H1 (cell line): Measurements from ENCODE around the gene FBXO17. TPM values are rescaled to one million over a fixed set of nuclear protein-coding genes. Genes with fewer than 3 reads are reported as not detected.

Experiments used
- CHD1 ChIP-seq: IDR thresholded peaks from 2 replicates; pipeline ENCODE4 v1.6.1; 2012; ENCODE audit warnings: low read depth, low read length, improper control_type of control experiment
- KDM5A ChIP-seq: fragments of 200-600 bp; IDR thresholded peaks from 2 replicates; pipeline ENCODE4 v1.7.1; 2012; ENCODE audit warnings: mild to moderate bottlenecking, low read length, inconsistent platforms, mixed read lengths
- RAD21 ChIP-seq, 2 experiments: IDR thresholded peaks in 1 of 2; conservative IDR thresholded peaks in 1 of 2; 2 replicates each; pipeline ENCODE4 v1.6.1; 2011; ENCODE audit warnings: low read depth in 2 of 2, low read length in 2 of 2, improper control_type of control experiment in 1 of 2, inconsistent platforms in 1 of 2, mild to moderate bottlenecking in 1 of 2, moderate library complexity in 1 of 2
- RFX5 ChIP-seq: IDR thresholded peaks from 2 replicates; pipeline ENCODE4 v1.6.1; 2011; ENCODE audit warnings: low read depth, low read length, improper control_type of control experiment, borderline replicate concordance
- SIN3A ChIP-seq, 2 experiments: IDR thresholded peaks in 1 of 2; conservative IDR thresholded peaks in 1 of 2; 2 replicates each; pipeline ENCODE4 v1.6.1; 2011 to 2012; ENCODE audit warnings: low read length in 2 of 2, improper control_type of control experiment in 1 of 2, low read depth in 1 of 2, mild to moderate bottlenecking in 1 of 2
- TCF12 ChIP-seq: IDR thresholded peaks from 2 replicates; pipeline ENCODE4 v1.6.1; 2011; ENCODE audit warnings: low read depth, mild to moderate bottlenecking, low read length
- polyA plus RNA-seq, 7 experiments: library from polyadenylated mRNA; depleted of rRNA in 3 of 7; stranded (reverse) in 5 of 7; unstranded in 2 of 7; fragments of >200 nt in 5 of 7; fragments of 200-250 nt in 2 of 7; gene quantifications; 1 replicate in 5 of 7; 2 replicates in 1 of 7; 4 replicates in 1 of 7; pipeline versions ENCODE4 v1.2.1 to v1.2.3, GENCODE V29; 2011 to 2013; ENCODE audit warnings: missing spikeins in 2 of 7, mixed read lengths in 2 of 7
- total RNA-seq: library from RNA; stranded (reverse); fragmentation: NEBNext Ultra II Directional; extraction: Animal tissue kit (Norgen Biotek cat#: 25700); gene quantifications from 2 replicates; pipeline ENCODE4 v1.2.1, GENCODE V29; 2021
- TF ChIP-seq, protein P1 (sequence below): IDR thresholded peaks from 2 replicates; pipeline ENCODE4 v1.6.1; 2012; ENCODE audit warnings: low read length, inconsistent platforms

The FBXO17 gene
- total and polyA plus RNA-seq, 2 of the 8 experiments (the other 6 are each of a cell fraction or from before 2014, with no cell fraction given) = 11.7 to 15.3 TPM

DNA sequence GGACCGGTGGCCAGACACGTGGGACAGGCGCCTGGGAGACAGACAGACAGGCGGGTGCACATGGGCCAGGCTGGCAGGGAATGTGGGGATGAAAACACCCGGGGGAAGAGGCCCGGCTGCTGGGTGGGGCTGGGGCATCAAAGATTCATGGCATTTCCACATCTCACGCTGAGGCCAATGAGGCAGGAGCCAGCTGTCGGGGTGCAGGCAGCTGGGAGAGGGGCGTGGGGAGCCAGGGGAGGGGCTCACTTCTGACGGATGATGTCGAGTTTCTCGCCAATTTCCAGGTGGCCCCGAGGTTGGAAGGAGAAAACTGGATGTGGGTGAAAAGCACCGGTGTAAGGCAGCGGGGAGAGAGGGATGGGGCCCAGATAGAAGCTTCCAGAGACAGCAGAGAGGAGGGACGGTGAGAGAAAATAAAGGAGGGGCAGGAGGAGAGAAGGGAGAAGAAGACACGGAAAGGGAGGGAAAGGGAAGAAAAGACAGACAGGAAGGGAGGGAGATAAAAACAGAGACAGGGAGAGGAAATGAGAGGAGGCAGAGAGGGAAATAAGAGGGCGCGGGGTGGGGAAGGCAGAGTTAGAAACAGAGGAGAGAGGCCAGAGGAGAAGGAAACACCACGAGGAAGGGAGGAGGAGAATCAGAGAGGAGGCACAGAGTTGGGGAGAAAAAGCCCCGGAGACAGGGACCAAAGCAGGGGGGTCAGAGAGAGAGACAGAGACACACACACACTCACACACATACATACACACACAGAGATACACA lies 55.5 kb downstream of the FBXO17 start (continued):
- TF ChIP-seq RFX5 (no peak), KDM5A (no peak), CHD1 (no peak), SIN3A (conservative IDR thresholded peaks at IDR 0.05 in 1 of 2, IDR thresholded peaks at IDR 0.05 in 1 of 2; ENCODE audit: low read depth in 1 of 2, low read length in 2 of 2) (no peak), TCF12 (no peak), RAD21 (IDR thresholded peaks at IDR 0.05 in 1 of 2, conservative IDR thresholded peaks at IDR 0.05 in 1 of 2; ENCODE audit: low read depth in 2 of 2, low read length in 2 of 2) (no peak)
- TF ChIP-seq, protein P1, sequence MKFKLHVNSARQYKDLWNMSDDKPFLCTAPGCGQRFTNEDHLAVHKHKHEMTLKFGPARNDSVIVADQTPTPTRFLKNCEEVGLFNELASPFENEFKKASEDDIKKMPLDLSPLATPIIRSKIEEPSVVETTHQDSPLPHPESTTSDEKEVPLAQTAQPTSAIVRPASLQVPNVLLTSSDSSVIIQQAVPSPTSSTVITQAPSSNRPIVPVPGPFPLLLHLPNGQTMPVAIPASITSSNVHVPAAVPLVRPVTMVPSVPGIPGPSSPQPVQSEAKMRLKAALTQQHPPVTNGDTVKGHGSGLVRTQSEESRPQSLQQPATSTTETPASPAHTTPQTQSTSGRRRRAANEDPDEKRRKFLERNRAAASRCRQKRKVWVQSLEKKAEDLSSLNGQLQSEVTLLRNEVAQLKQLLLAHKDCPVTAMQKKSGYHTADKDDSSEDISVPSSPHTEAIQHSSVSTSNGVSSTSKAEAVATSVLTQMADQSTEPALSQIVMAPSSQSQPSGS = no peak
